HEK293 (cell line): ENCODE measurements around the gene AP1G2.

ENCODE experiments used
- CTCF ChIA-PET: fragments of 350-600 bp; formaldehyde crosslinking; extraction: SDS; loops from one replicate; lab custom pipeline; 2021; ENCODE audit warnings: antibody characterized with exemption; lab: Yijun Ruan, JAX
- POLR2A ChIA-PET: fragments of 300-600 bp; formaldehyde crosslinking; extraction: SDS; loops from one replicate; lab custom pipeline; 2020; ENCODE audit warnings: antibody characterized with exemption, inconsistent platforms; lab: Yijun Ruan, JAX
- H3K27ac ChIP-seq: fragments of 200-500 bp; sonication (Bioruptor generic); 2 replicates; pipeline ENCODE4 v1.5.1; 2014; ENCODE audit warnings: low read depth, low read length, control low read depth, inconsistent platforms; ENCODE audit errors: extremely low read depth
- H3K36me3 ChIP-seq, 2 experiments: fragments of 200-500 bp in 1 of 2; sonication (Bioruptor generic) in 1 of 2; 1 replicate in 1 of 2; 2 replicates in 1 of 2; pipeline ENCODE4 v1.5.1; 2014 to 2017; ENCODE audit warnings: inconsistent platforms in 2 of 2, low read length in 2 of 2; ENCODE audit not compliant: control insufficient read depth in 2 of 2, insufficient read depth in 1 of 2
- H3K4me1 ChIP-seq: fragments of 200-500 bp; sonication (Bioruptor generic); 2 replicates; pipeline ENCODE4 v1.5.1; 2014; ENCODE audit warnings: mild to moderate bottlenecking, low read length, inconsistent platforms; ENCODE audit not compliant: control insufficient read depth, insufficient read depth
- H3K4me3 ChIP-seq: 2 replicates; pipeline ENCODE4 v1.5.1; 2011; ENCODE audit warnings: low read depth, mild to moderate bottlenecking, control low read depth, low read length, moderate library complexity
- H3K9me3 ChIP-seq: fragments of 200-500 bp; sonication (Bioruptor generic); 2 replicates; pipeline ENCODE4 v1.5.1; 2014; ENCODE audit warnings: low read depth, low read length, inconsistent platforms; ENCODE audit not compliant: control insufficient read depth, insufficient read depth
- PRDM1 ChIP-seq: fragments of 450-650 bp; formaldehyde crosslinking; IDR thresholded peaks from 2 replicates; pipeline ENCODE4; 2016; ENCODE audit warnings: missing biosample characterization, missing genetic modification characterization
- SCRT1 ChIP-seq: fragments of 450-650 bp; formaldehyde crosslinking; IDR thresholded peaks from 2 replicates; pipeline ENCODE4 v1.5.1; 2016; ENCODE audit warnings: missing biosample characterization, missing genetic modification characterization, borderline replicate concordance
- SCRT2 ChIP-seq: fragments of 450-650 bp; formaldehyde crosslinking; IDR thresholded peaks from 2 replicates; pipeline ENCODE4 v1.5.1; 2016; ENCODE audit warnings: missing biosample characterization, missing genetic modification characterization
- ZBTB1 ChIP-seq: fragments of 450-650 bp; formaldehyde crosslinking; IDR thresholded peaks from 2 replicates; pipeline ENCODE4 v1.5.1; 2016; ENCODE audit warnings: missing biosample characterization, missing genetic modification characterization
- ZBTB17 ChIP-seq: fragments of 450-650 bp; formaldehyde crosslinking; IDR thresholded peaks from 2 replicates; pipeline ENCODE4 v1.5.1; 2016; ENCODE audit warnings: missing biosample characterization, missing genetic modification characterization
- ZNF24 ChIP-seq: fragments of 450-650 bp; formaldehyde crosslinking; IDR thresholded peaks from 2 replicates; pipeline ENCODE4 v1.5.1; 2016; ENCODE audit warnings: missing biosample characterization, missing genetic modification characterization
- ZNF266 ChIP-seq: fragments of 450-650 bp; formaldehyde crosslinking; IDR thresholded peaks from 2 replicates; pipeline ENCODE4 v1.5.1; 2016; ENCODE audit warnings: missing biosample characterization, missing genetic modification characterization, low read depth
- ZNF394 ChIP-seq: fragments of 450-650 bp; formaldehyde crosslinking; IDR thresholded peaks from 2 replicates; pipeline ENCODE4 v1.5.1; 2016; ENCODE audit warnings: missing biosample characterization, missing genetic modification characterization, mild to moderate bottlenecking, moderate library complexity, borderline replicate concordance
- ZNF571 ChIP-seq: fragments of 450-650 bp; formaldehyde crosslinking; IDR thresholded peaks from 2 replicates; pipeline ENCODE4 v1.5.0; 2017; ENCODE audit warnings: missing biosample characterization, missing genetic modification characterization
- ZNF843 ChIP-seq: fragments of 450-650 bp; formaldehyde crosslinking; IDR thresholded peaks from 2 replicates; pipeline ENCODE4 v1.5.1; 2016; ENCODE audit warnings: missing biosample characterization, missing genetic modification characterization
- ZSCAN16 ChIP-seq: fragments of 450-650 bp; formaldehyde crosslinking; IDR thresholded peaks from 2 replicates; pipeline ENCODE4 v1.5.1; 2016; ENCODE audit warnings: missing biosample characterization, missing genetic modification characterization
- TF ChIP-seq, protein P1 (sequence below): fragments of 450-650 bp; formaldehyde crosslinking; IDR thresholded peaks from 2 replicates; pipeline ENCODE4 v1.5.1; 2016; ENCODE audit warnings: missing biosample characterization, missing genetic modification characterization

AP1G2 gene

DNA sequence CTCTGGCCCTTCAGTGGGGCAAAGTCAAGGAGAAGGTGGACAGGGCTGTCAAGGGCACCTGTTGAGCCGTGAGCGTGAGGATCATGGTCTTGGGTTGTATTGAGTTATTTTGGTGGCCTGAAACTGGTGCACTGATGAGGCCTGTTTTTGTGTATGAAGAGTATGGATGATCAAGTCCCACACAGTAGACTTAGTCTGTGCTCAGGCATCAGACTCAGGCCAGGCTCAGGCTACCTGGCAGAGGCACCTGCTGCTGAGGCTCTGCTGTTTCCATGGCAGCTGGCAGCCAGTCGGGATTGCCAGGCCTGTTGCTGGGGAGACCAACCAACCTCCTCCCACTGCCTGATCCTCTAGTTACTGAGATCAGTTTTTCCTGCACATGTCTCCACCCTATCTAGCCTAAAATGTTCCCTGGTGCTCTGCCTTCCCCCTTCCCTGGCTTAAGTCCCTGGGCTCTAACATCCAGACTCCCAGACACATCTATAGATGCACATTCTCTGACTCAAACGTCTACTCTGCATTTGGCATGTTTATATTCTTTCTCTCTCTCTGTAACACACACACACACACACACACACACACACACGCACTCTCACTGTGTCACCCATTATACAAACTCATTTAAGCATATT is 5.9 kb upstream of the AP1G2 start:
- peaks cover 5% of the 10 kb centered on the region for H3K4me1 ChIP-seq
- H3K27ac ChIP-seq, result no peak overlapping the region
- no peaks in the 10 kb centered on the region for H3K9me3 ChIP-seq
- no peak overlapping the region for H3K4me3 ChIP-seq
- TF ChIP-seq SCRT1 (tag by site-specific recombination) (peak; percentile 72; the same call in 1 of the 2 replicates), SCRT2 (tag by site-specific recombination) (peak; percentile 84), ZSCAN16 (tag by site-specific recombination) (no peak), ZNF394 (tag by site-specific recombination) (no peak)
- TF ChIP-seq, protein P1, sequence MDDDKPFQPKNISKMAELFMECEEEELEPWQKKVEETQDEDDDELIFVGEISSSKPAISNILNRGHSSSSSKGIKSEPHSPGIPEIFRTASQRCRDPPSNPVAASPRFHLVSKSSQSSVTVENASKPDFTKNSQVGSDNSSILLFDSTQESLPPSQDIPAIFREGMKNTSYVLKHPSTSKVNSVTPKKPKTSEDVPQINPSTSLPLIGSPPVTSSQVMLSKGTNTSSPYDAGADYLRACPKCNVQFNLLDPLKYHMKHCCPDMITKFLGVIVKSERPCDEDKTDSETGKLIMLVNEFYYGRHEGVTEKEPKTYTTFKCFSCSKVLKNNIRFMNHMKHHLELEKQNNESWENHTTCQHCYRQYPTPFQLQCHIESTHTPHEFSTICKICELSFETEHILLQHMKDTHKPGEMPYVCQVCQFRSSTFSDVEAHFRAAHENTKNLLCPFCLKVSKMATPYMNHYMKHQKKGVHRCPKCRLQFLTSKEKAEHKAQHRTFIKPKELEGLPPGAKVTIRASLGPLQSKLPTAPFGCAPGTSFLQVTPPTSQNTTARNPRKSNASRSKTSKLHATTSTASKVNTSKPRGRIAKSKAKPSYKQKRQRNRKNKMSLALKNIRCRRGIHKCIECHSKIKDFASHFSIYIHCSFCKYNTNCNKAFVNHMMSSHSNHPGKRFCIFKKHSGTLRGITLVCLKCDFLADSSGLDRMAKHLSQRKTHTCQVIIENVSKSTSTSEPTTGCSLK, result no peak
- TF ChIP-seq, all 188 proteins: peak for 2
- POLR2A ChIA-PET, result no interaction called here
- no peaks in the 10 kb centered on the region for H3K36me3 ChIP-seq
- CTCF ChIA-PET, result interaction anchor here (3.0 kb wide), 1 partner anchor 16 kb away, joined by 7 read pairs; no protein-coding TSS in a partner anchor

DNA sequence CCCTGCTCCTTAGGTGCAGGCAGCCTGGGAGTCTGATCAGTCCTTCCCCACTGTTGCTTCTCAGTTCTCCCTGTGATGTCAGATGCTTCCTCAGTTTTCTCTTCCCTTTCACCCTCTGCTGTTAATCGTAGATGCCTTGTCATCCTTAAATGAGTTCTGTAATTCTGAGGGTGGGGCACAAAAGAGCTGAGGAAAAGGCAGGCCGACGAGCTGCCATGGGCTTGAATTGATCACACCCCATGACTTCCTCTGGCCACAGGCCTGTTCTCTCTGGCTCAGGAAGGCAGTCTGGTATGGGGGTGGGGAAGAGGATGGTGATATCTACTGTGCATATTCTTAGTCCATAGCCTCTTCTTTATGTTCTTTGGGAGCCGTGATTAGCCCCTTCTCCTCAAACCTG is 5.2 kb upstream of the AP1G2 start:
- no peaks in the 10 kb centered on the region for H3K9me3 ChIP-seq
- CTCF ChIA-PET, result interaction anchor here (1.4 to 3.0 kb wide), 2 partner anchors 11 to 16 kb away, joined by 4 to 7 read pairs; no protein-coding TSS in a partner anchor
- H3K36me3 ChIP-seq, result no peaks in the 10 kb centered on the region
- H3K4me1 ChIP-seq, result peaks cover 12% of the 10 kb centered on the region
- no peak overlapping the region for H3K27ac ChIP-seq
- TF ChIP-seq ZBTB17 (tag by site-specific recombination) (peak; percentile 62), ZNF24 (tag by site-specific recombination) (no peak)
- H3K4me3 ChIP-seq, result no peak overlapping the region
- POLR2A ChIA-PET, result no interaction called here

DNA sequence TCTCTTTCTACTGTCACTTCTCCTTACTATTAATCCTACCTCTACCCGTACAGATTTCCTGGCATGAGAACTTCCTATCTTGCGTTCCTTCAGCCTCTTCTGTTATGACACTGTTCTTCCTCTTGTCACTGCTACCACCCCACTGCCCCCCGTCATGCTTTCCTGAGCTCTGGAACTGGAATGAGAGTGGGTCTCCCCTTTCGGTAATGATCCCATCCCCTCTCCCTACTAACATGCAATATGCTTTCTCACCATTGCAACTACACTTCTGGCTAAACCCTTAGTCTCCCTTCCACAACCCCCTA is 4.9 kb upstream of the AP1G2 start:
- Histone ChIP-seq H3K4me3 (no peak overlapping the region), H3K27ac (no peak overlapping the region), H3K4me1 (peaks cover 13% of the 10 kb centered on the region), H3K9me3 (no peaks in the 10 kb centered on the region), H3K36me3 (no peaks in the 10 kb centered on the region)
- TF ChIP-seq ZBTB1, result no peak
- no peak for TF ChIP-seq ZNF571 (tag by site-specific recombination)
- 0 out of 2 replicates have a peak, but pooled peaks have one; percentile 43 for TF ChIP-seq PRDM1 (tag by site-specific recombination)
- no peak for TF ChIP-seq ZNF843 (tag by site-specific recombination)
- no peak for TF ChIP-seq ZNF266
- TF ChIP-seq, protein P1, result no peak
- POLR2A ChIA-PET, result no interaction called here
- CTCF ChIA-PET, result interaction anchor here (1.0 to 3.0 kb wide), 3 partner anchors 11 to 17 kb away, joined by 4 to 7 read pairs (median 5); no protein-coding TSS in a partner anchor
